H9 (cell line): ENCODE data around the gene FGD5. TPM values are rescaled to one million over a fixed set of nuclear protein-coding genes. Genes with fewer than 3 reads are reported as not detected.

Source experiments
- DNase-seq: peaks from one replicate; pipeline ENCODE4 v3.0.0-alpha.2; 2017
- H2AFZ ChIP-seq: one replicate; pipeline ENCODE4 v1.6.1; 2013; ENCODE audit warnings: mild to moderate bottlenecking, low read length, control low read depth, moderate library complexity
- H2AK5ac ChIP-seq: 2 replicates; pipeline ENCODE4 v1.6.1; 2013; ENCODE audit warnings: low read length, control low read depth, mixed read lengths; ENCODE audit not compliant: insufficient read length
- H2BK120ac ChIP-seq: one replicate; pipeline ENCODE4 v1.6.1; 2013; ENCODE audit warnings: low read depth, mild to moderate bottlenecking, low read length, control low read depth, inconsistent platforms; ENCODE audit not compliant: poor library complexity, severe bottlenecking
- H2BK12ac ChIP-seq: 2 replicates; pipeline ENCODE4 v1.6.1; 2013; ENCODE audit warnings: low read length, control low read depth, mixed read lengths, low read depth; ENCODE audit not compliant: insufficient read length
- H2BK15ac ChIP-seq: 2 replicates; pipeline ENCODE4 v1.6.1; 2013; ENCODE audit warnings: low read depth, low read length, control low read depth
- H2BK20ac ChIP-seq: one replicate; pipeline ENCODE4 v1.6.1; 2013; ENCODE audit warnings: low read depth, mild to moderate bottlenecking, low read length, control low read depth, inconsistent platforms; ENCODE audit not compliant: poor library complexity, severe bottlenecking
- H2BK5ac ChIP-seq: 2 replicates; pipeline ENCODE4 v1.6.1; 2013; ENCODE audit warnings: low read length, control low read depth, mixed read lengths; ENCODE audit not compliant: insufficient read length
- H3K14ac ChIP-seq: 2 replicates; pipeline ENCODE4 v1.6.1; 2013; ENCODE audit warnings: low read length, control low read depth; ENCODE audit not compliant: insufficient read depth
- H3K18ac ChIP-seq: 2 replicates; pipeline ENCODE4 v1.6.1; 2013; ENCODE audit warnings: low read depth, mild to moderate bottlenecking, mixed read lengths, low read length, control low read depth; ENCODE audit not compliant: insufficient read length
- H3K23ac ChIP-seq: 2 replicates; pipeline ENCODE4 v1.6.1; 2013; ENCODE audit warnings: low read length, control low read depth, mixed read lengths, low read depth; ENCODE audit not compliant: insufficient read length
- H3K23me2 ChIP-seq: 2 replicates; pipeline ENCODE4 v1.6.1; 2013; ENCODE audit warnings: low read depth, mild to moderate bottlenecking, mixed read lengths, low read length, control low read depth; ENCODE audit not compliant: insufficient read length, poor library complexity, severe bottlenecking
- H3K27ac ChIP-seq: 2 replicates; pipeline ENCODE4 v1.5.1; 2013; ENCODE audit warnings: low read length, control low read depth, mixed read lengths, low read depth; ENCODE audit not compliant: insufficient read length
- H3K27me3 ChIP-seq: 2 replicates; pipeline ENCODE4 v1.6.1; 2013; ENCODE audit warnings: low read length, control low read depth, inconsistent platforms; ENCODE audit not compliant: insufficient read depth
- H3K4ac ChIP-seq: 2 replicates; pipeline ENCODE4 v1.6.1; 2013; ENCODE audit warnings: low read depth, mild to moderate bottlenecking, control low read depth, inconsistent platforms, low read length, moderate library complexity
- H3K4me1 ChIP-seq: 2 replicates; pipeline ENCODE4 v1.6.1; 2013; ENCODE audit warnings: low read length, control low read depth, inconsistent platforms; ENCODE audit not compliant: insufficient read depth
- H3K4me2 ChIP-seq: 2 replicates; pipeline ENCODE4 v1.6.1; 2013; ENCODE audit warnings: low read length, control low read depth, mixed read lengths; ENCODE audit not compliant: insufficient read length, insufficient read depth
- H3K56ac ChIP-seq: 2 replicates; pipeline ENCODE4 v1.6.1; 2013; ENCODE audit warnings: low read depth, mild to moderate bottlenecking, mixed read lengths, low read length, control low read depth; ENCODE audit not compliant: insufficient read length
- H3K79me1 ChIP-seq: 2 replicates; pipeline ENCODE4 v1.6.1; 2013; ENCODE audit warnings: low read depth, mild to moderate bottlenecking, moderate library complexity, low read length, control low read depth, inconsistent platforms; ENCODE audit not compliant: insufficient read depth, poor library complexity, severe bottlenecking
- H3K79me2 ChIP-seq: 2 replicates; pipeline ENCODE4 v1.6.1; 2013; ENCODE audit warnings: low read length, control low read depth, inconsistent platforms; ENCODE audit not compliant: insufficient read depth
- H3K9ac ChIP-seq: 2 replicates; pipeline ENCODE4 v1.6.1; 2013; ENCODE audit warnings: low read length, control low read depth, mixed read lengths; ENCODE audit not compliant: insufficient read length; ENCODE audit errors: extremely low read depth
- H3K9me3 ChIP-seq: one replicate; pipeline ENCODE4 v1.6.1; 2013; ENCODE audit warnings: low read depth, low read length, inconsistent platforms; ENCODE audit not compliant: control insufficient read depth
- H3T11ph ChIP-seq: one replicate; pipeline ENCODE4 v1.6.1; 2013; ENCODE audit warnings: mild to moderate bottlenecking, low read length, control low read depth, inconsistent platforms
- H4K20me1 ChIP-seq: one replicate; pipeline ENCODE4 v1.6.1; 2013; ENCODE audit not compliant: control insufficient read depth, insufficient read length, insufficient read depth
- H4K5ac ChIP-seq: 2 replicates; pipeline ENCODE4 v1.6.1; 2013; ENCODE audit warnings: low read depth, mild to moderate bottlenecking, mixed read lengths, low read length, control low read depth; ENCODE audit not compliant: insufficient read length
- H4K8ac ChIP-seq: replicated peaks from 2 replicates; pipeline ENCODE4 v1.6.1; 2013; ENCODE audit warnings: low read length, control low read depth, mixed read lengths, low read depth; ENCODE audit not compliant: insufficient read length
- H4K91ac ChIP-seq: 2 replicates; pipeline ENCODE4 v1.6.1; 2013; ENCODE audit warnings: low read depth, mild to moderate bottlenecking, moderate library complexity, mixed read lengths, low read length, control low read depth; ENCODE audit not compliant: insufficient read length
- H3K27ac Mint-ChIP-seq, 3 experiments: 2 replicates in 2 of 3; 3 replicates in 1 of 3; pipeline ENCODE4 v1.8.0; 2020 to 2021; ENCODE audit warnings: mixed read lengths in 3 of 3, mild to moderate bottlenecking in 1 of 3, moderate library complexity in 1 of 3
- H3K27me3 Mint-ChIP-seq: 2 replicates; pipeline ENCODE4 v1.8.0; 2021; ENCODE audit warnings: low read depth, mild to moderate bottlenecking, moderate library complexity, mixed read lengths
- H3K36me3 Mint-ChIP-seq, 3 experiments: 2 replicates in 2 of 3; 3 replicates in 1 of 3; pipeline ENCODE4 v1.8.0; 2020 to 2021; ENCODE audit warnings: low read depth in 3 of 3, mixed read lengths in 3 of 3; ENCODE audit not compliant: insufficient read depth in 1 of 3
- H3K4me1 Mint-ChIP-seq, 2 experiments: 2 replicates each; pipeline ENCODE4 v1.8.0; 2020; ENCODE audit warnings: mixed read lengths in 2 of 2
- H3K4me3 Mint-ChIP-seq, 2 experiments: 2 replicates in 1 of 2; 3 replicates in 1 of 2; pipeline ENCODE4 v1.8.0; 2020 to 2021; ENCODE audit warnings: mild to moderate bottlenecking in 2 of 2, mixed read lengths in 2 of 2, moderate library complexity in 1 of 2
- H3K9me3 Mint-ChIP-seq, 2 experiments: 2 replicates in 1 of 2; 3 replicates in 1 of 2; pipeline ENCODE4 v1.8.0; 2020; ENCODE audit warnings: mild to moderate bottlenecking in 2 of 2, mixed read lengths in 2 of 2, moderate library complexity in 1 of 2
- WGBS: extraction: QIAGEN DNeasy Blood & Tissue Kit; methylation state at CpG from one replicate; pipeline ENCODE4 v1.1.7; 2013; ENCODE audit warnings: missing lambda C conversion rate, low lambda C conversion rate, mixed read lengths; ENCODE audit not compliant: insufficient read length; ENCODE audit errors: extremely low coverage; 5-methylcytosine and 5-hydroxymethylcytosine counted together
- total RNA-seq: library from RNA; stranded (reverse); gene quantifications from 2 replicates; pipeline ENCODE4 v1.2.1, GENCODE V29; 2021
- TF ChIP-seq, protein P1 (sequence below): fragments of 200-600 bp; sonication (generic); conservative IDR thresholded peaks from 3 replicates; pipeline ENCODE4 v1.8.0; 2021; ENCODE audit warnings: antibody characterized with exemption, mild to moderate bottlenecking

The FGD5 gene
- total RNA-seq, 1 experiment from 2014 or later: 7.8 TPM

DNA sequence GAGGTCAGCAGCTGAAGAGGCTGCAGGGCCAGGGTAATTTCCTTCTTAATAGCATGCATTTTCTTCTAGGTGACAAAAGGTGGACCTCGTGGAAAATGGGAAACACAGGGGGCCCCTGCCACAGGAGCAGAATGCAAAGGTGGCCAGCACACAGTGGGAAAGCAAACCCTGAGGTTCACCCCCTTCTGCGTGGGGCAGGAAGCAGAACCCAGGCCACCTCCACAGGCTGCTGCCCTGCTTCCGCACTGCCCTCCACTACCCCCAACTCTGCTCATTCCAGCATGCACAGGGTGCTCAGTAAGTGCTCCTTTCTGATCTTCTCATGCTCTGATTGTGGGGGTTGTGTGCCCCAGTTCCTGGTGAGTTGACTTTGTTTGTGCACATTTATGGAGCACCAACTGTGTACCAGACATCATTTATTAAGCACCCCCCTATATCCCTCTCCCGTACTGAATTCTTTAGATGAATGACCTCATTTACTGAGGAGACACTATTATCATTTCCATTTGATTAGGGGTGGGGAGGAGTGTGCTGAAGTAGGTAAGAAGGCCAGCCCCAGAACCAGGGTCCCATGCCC, 12.7 kb upstream of the FGD5 start:
- H3K27me3 Mint-ChIP-seq: peaks cover 54% of the 10 kb centered on the region
- DNase-seq: no peak
- Histone ChIP-seq H3K18ac (no peak overlapping the region), H2AFZ (no peak overlapping the region), H4K20me1 (no peaks in the 10 kb centered on the region), H4K91ac (no peak overlapping the region), H2BK15ac (no peak overlapping the region), H2BK5ac (no peak overlapping the region), H3K27me3 (peaks cover 6% of the 10 kb centered on the region; the same call in 1 of the 2 replicates), H2AK5ac (no peak overlapping the region), H3K4ac (no peak overlapping the region), H3K27ac (no peak overlapping the region), H3K9me3 (no peaks in the 10 kb centered on the region), H3K14ac (no peak overlapping the region), H3K23ac (no peak overlapping the region), H3K23me2 (peaks cover 10% of the 10 kb centered on the region), H4K8ac (no peak overlapping the region), H2BK20ac (no peak overlapping the region), H2BK12ac (no peak overlapping the region), H4K5ac (no peak overlapping the region), H3K79me1 (no peaks in the 10 kb centered on the region), H3K56ac (no peak overlapping the region), H3K4me1 (no peaks in the 10 kb centered on the region), H3K4me2 (no peak overlapping the region), H2BK120ac (no peak overlapping the region), H3K79me2 (no peaks in the 10 kb centered on the region), H3T11ph (no peak overlapping the region), H3K9ac (no peak overlapping the region)
- H3K4me3 Mint-ChIP-seq: no peak overlapping the region
- no peaks in the 10 kb centered on the region for H3K36me3 Mint-ChIP-seq
- TF ChIP-seq, protein P1, sequence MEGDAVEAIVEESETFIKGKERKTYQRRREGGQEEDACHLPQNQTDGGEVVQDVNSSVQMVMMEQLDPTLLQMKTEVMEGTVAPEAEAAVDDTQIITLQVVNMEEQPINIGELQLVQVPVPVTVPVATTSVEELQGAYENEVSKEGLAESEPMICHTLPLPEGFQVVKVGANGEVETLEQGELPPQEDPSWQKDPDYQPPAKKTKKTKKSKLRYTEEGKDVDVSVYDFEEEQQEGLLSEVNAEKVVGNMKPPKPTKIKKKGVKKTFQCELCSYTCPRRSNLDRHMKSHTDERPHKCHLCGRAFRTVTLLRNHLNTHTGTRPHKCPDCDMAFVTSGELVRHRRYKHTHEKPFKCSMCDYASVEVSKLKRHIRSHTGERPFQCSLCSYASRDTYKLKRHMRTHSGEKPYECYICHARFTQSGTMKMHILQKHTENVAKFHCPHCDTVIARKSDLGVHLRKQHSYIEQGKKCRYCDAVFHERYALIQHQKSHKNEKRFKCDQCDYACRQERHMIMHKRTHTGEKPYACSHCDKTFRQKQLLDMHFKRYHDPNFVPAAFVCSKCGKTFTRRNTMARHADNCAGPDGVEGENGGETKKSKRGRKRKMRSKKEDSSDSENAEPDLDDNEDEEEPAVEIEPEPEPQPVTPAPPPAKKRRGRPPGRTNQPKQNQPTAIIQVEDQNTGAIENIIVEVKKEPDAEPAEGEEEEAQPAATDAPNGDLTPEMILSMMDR: no peak
- peaks cover 9 to 24% of the 10 kb centered on the region in 2 experiments for H3K4me1 Mint-ChIP-seq
- H3K27ac Mint-ChIP-seq: no peak overlapping the region; a peak in 1 of 7 replicates
- no CpG with 5 or more reads among the region's 4 CpGs for WGBS
- no peaks in the 10 kb centered on the region; a peak in 1 of 5 replicates for H3K9me3 Mint-ChIP-seq
